Effector memory CD4-positive, alpha-beta T cell (primary cell): ENCODE results near the gene ASB1.
A peak's percentile ranks its signal among the peaks of the same experiment; 100 is the strongest.

ENCODE experiments used
- DNase-seq, 3 donors: peaks; one replicate each; pipeline ENCODE4 v3.0.0-alpha.2; 2020
- H3K27ac ChIP-seq: 2 replicates; pipeline ENCODE4 v1.7.0; 2013; ENCODE audit warnings: mild to moderate bottlenecking, low read length, moderate library complexity; ENCODE audit not compliant: insufficient read depth, poor library complexity, severe bottlenecking
- H3K27me3 ChIP-seq: replicated peaks from 2 replicates; pipeline ENCODE4 v1.7.0; 2013; ENCODE audit warnings: mild to moderate bottlenecking, low read length; ENCODE audit not compliant: insufficient read depth, control insufficient read depth, poor library complexity, severe bottlenecking
- H3K36me3 ChIP-seq: 2 replicates; pipeline ENCODE4 v1.7.0; 2013; ENCODE audit warnings: mild to moderate bottlenecking, low read length, moderate library complexity; ENCODE audit not compliant: control insufficient read depth, insufficient read depth
- H3K4me1 ChIP-seq: 2 replicates; pipeline ENCODE4 v1.7.0; 2013; ENCODE audit warnings: low read length, mild to moderate bottlenecking; ENCODE audit not compliant: control insufficient read depth, insufficient read depth, poor library complexity, severe bottlenecking
- H3K4me3 ChIP-seq: 2 replicates; pipeline ENCODE4 v1.7.0; 2013; ENCODE audit warnings: low read length, low read depth, mild to moderate bottlenecking; ENCODE audit not compliant: insufficient read depth, poor library complexity, severe bottlenecking
- H3K9me3 ChIP-seq: 2 replicates; pipeline ENCODE4 v1.7.0; 2013; ENCODE audit warnings: mild to moderate bottlenecking, low read length, moderate library complexity; ENCODE audit not compliant: control insufficient read depth
- total RNA-seq, 3 donors: gene quantifications; one replicate each; lab custom pipeline; 2026; lab: John Stamatoyannopoulos, UW

Gene ASB1
- 18.8 to 22.1 (median 20.2) reads per million in 3 donors for total RNA-seq

- H3K36me3 ChIP-seq = peaks cover 9% of the 10 kb centered on the region
- peak; percentile 60 to 76 (median 64) for DNase-seq
- no peaks in the 10 kb centered on the region for H3K9me3 ChIP-seq
- H3K4me1 ChIP-seq = peaks cover 8% of the 10 kb centered on the region
- peak within 1 kb of the TSS; percentile 75 for H3K4me3 ChIP-seq
- H3K27me3 ChIP-seq = no peaks in the 10 kb centered on the region
- peak within 1 kb of the TSS; percentile 74 for H3K27ac ChIP-seq
Measured at GRCh38 chr2:238426568-238427434, at the start of gene ASB1. Gene ASB1 (plus strand): TSS chr2:238426927. CDS start chr2:238427071, 144 bp downstream.

- no peak for DNase-seq
- no peaks in the 10 kb centered on the region for H3K27me3 ChIP-seq
- H3K36me3 ChIP-seq = no peaks in the 10 kb centered on the region
- H3K4me3 ChIP-seq = no peak overlapping the region
- no peaks in the 10 kb centered on the region for H3K9me3 ChIP-seq
- H3K27ac ChIP-seq = no peak overlapping the region
- H3K4me1 ChIP-seq = peaks cover 14% of the 10 kb centered on the region
Measured at GRCh38 chr2:238378230-238379095, 48.3 kb upstream of the ASB1 start.

GRCh38 chr2:238379096-238379810, 47.5 kb upstream of the ASB1 start:
- H3K27ac ChIP-seq = no peak overlapping the region
- peaks cover 14% of the 10 kb centered on the region for H3K4me1 ChIP-seq
- no peaks in the 10 kb centered on the region for H3K9me3 ChIP-seq
- H3K4me3 ChIP-seq = no peak overlapping the region
- no peaks in the 10 kb centered on the region for H3K36me3 ChIP-seq
- H3K27me3 ChIP-seq = no peaks in the 10 kb centered on the region
- DNase-seq = no peak

- Histone ChIP-seq H3K4me3 (no peak overlapping the region), H3K9me3 (no peaks in the 10 kb centered on the region), H3K27ac (no peak overlapping the region), H3K4me1 (peaks cover 14% of the 10 kb centered on the region), H3K27me3 (no peaks in the 10 kb centered on the region), H3K36me3 (no peaks in the 10 kb centered on the region)
- no peak for DNase-seq
Measured at GRCh38 chr2:238380336-238380735, 46.4 kb upstream of the ASB1 start.

GRCh38 chr2:238380785-238381184, 45.9 kb upstream of the ASB1 start:
- Histone ChIP-seq H3K36me3 (no peaks in the 10 kb centered on the region), H3K9me3 (no peaks in the 10 kb centered on the region), H3K27ac (no peak overlapping the region), H3K4me3 (no peak overlapping the region), H3K27me3 (no peaks in the 10 kb centered on the region), H3K4me1 (peaks cover 14% of the 10 kb centered on the region)
- DNase-seq = no peak

- Histone ChIP-seq H3K27me3 (no peaks in the 10 kb centered on the region), H3K27ac (no peak overlapping the region), H3K36me3 (no peaks in the 10 kb centered on the region), H3K9me3 (no peaks in the 10 kb centered on the region), H3K4me1 (peaks cover 14% of the 10 kb centered on the region), H3K4me3 (no peak overlapping the region)
- no peak for DNase-seq
Measured at GRCh38 chr2:238381341-238382115, 45.2 kb upstream of the ASB1 start.

- Histone ChIP-seq H3K4me1 (peaks cover 8% of the 10 kb centered on the region), H3K27me3 (no peaks in the 10 kb centered on the region), H3K36me3 (no peaks in the 10 kb centered on the region), H3K9me3 (no peaks in the 10 kb centered on the region), H3K27ac (no peak overlapping the region), H3K4me3 (no peak overlapping the region)
- DNase-seq = no peak
Measured at GRCh38 chr2:238382381-238382781, 44.3 kb upstream of the ASB1 start.

- peaks cover 5% of the 10 kb centered on the region for H3K4me1 ChIP-seq
- no peaks in the 10 kb centered on the region for H3K36me3 ChIP-seq
- H3K9me3 ChIP-seq = no peaks in the 10 kb centered on the region
- H3K27me3 ChIP-seq = no peaks in the 10 kb centered on the region
- H3K4me3 ChIP-seq = no peak overlapping the region
- no peak for DNase-seq
- H3K27ac ChIP-seq = no peak overlapping the region
Measured at GRCh38 chr2:238383135-238383534, 43.6 kb upstream of the ASB1 start.

GRCh38 chr2:238383743-238384380, 42.9 kb upstream of the ASB1 start:
- Histone ChIP-seq H3K4me1 (peaks cover 5% of the 10 kb centered on the region), H3K4me3 (no peak overlapping the region), H3K36me3 (no peaks in the 10 kb centered on the region), H3K27ac (no peak overlapping the region), H3K9me3 (no peaks in the 10 kb centered on the region), H3K27me3 (no peaks in the 10 kb centered on the region)
- no peak for DNase-seq
